ENCODE data around the gene PALD1.

The PALD1 gene

DNA sequence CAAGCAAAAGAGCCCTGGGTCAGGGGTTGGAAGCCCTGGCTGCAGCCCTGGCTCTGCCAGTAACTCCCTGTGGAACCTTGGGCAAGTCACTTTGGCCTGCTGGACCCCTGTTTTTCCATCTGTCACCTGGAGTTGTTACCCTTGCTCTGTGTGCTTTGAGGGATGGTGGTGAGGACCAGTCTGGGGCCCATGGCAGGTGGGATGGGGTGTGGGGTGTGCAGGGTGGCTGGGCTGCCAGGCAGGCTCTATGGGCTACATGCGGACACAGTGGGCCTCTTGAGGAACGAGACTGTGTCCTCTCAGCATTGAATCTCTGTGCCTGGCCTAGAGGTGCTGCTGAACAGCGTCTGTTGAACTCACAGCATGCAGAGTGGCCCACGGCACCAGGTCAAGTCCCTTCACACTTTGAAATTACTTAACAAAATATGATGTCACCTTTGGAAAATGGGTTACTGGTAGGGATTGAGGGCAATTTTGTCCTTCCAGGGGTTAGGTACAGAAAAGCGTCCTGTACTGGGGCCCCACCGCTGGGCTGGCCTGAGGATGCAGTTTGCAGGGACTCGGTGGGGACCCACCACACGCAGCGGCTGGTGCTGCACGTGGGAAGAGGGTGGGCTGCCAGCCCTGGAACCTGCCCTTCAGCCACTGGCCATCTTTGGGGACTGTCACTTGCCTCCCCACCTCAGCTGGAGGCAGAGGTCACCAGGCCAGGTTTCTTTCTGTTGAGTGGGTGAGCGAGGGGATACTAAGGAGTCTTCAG lies 78.7 kb downstream of the PALD1 start:
- DNase-seq (ENCODE audit: low spot score) = no peak

DNA sequence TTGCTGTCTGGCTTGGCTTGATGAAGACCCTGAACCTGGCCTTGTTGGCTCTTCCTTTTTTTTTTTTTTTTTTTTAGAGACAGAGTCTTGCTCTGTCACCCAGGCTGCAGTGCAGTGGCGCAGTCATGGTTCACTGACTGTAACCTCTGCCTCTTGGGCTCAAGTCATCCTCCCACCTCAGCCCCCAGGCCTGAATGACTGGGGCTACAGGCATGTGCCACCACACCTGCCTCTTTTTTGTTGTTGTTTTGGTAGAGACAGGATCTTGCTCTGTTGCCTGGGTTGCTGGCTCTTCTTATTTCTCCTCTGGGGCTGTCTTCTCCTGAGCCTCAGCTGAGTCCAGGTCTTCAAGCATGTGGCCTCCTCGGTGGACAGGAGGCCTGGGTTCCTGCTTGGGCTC lies 79.3 kb downstream of the PALD1 start:
- DNase-seq (ENCODE audit: low spot score) = no peak

DNA sequence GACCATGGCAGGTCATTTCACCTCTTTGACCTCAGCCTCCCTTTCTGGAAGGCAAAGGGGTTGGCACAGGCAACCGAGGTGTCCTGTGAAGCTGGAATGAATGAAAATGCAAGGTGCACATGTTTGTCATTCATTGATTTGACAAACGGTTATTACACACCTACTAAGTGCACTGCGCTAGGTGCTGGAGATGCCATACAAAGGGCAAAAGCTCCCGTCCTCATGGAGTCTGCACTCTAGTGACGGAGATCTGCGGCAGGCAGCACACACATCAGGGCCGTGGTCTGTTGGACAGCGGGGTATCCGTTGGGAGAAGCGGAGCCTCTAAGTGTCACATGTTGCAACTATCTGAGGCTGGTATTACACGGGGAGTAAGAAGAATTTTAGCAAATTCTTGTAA lies 79.7 kb downstream of the PALD1 start:
- no peak for DNase-seq (ENCODE audit: low spot score)

DNA sequence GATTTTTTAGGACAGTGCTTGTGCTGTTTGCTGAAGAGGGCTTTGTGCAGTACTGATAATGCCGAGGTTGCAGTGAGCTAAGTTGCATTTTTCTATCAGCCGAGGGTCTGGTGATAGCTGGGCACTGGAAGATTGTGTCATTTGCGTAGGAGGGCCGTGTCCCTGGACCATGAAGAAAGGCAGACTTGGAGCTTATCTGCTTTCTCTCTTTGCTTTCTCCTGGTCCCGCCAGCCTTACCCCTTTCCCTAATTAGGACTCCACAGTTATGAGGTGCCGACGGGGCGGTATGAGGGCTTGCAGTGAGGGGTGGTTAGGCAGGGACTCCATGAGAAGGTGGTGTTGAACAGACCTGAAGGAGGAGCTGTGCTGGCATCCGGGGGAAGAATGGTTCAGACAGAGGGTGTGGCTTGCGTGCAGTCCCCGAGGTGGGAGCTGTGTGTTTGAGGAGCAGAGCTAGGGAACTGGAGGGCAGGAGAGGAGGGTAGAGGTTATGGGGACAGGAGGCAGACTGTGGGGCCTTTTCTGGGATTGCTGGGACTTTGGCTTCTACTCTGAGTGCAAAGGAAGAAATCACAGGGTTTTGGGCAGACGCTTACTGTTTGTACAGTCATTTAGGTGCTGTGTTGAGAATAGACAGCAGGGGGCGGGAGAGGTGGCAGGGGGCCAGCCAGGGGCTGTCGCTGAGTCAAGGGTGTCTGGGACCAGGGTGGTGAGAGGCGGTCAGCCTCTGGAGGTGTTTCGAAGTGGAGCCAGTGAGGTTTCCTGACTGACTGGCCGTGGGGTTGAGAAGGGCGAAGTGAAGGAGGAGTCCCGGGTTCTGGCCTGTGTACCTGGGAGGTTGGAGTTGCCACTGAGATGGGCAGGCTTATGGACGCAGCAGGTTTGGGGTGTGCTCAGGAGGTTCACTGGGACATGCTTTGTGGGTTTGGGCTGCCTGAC lies 80.6 kb downstream of the PALD1 start:
- peak; percentile 88 for DNase-seq (ENCODE audit: low spot score)

DNA sequence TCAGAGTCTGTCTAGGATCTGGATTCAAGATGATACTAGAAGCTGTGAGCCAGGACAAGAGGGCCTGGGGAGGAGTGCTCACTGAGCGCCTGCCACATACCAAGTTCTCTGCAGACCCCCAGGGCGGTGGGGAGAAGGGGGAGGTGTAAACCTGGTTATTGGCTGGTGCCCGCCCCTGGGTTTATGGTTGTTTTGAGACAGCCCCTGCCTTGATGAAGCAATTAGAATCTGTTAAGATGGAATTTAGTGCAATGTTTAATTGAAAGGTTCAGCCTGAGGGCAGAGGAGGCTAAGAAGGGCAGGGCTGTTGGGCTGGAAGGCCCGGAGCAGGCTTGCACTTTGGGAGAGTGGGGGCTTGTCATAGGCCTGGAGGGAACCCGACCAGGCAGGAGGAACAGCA lies 81.3 kb downstream of the PALD1 start:
- no peak for DNase-seq (ENCODE audit: low spot score)

DNA sequence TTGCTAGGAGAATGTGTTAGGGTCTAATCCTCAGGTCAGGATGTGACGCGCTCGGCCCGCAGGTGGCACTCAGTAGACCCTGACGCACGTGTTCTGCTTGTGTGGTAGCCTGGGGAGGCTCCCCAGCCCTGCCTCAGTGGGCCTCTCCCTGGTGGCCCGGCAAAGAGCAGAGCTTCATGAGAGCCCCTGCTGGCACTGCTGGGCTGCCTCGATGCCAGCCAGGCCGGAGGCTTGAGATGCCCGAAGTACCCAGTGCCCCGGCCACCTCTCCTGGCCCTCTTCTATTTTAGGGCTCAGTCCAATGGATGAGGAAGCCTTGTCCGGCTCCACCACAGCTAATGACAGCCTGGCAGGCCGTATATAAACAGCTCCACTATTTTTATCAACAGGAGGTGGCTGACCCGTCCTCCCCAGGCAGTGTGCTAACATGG lies 82.0 kb downstream of the PALD1 start:
- no peak for DNase-seq (ENCODE audit: low spot score)

DNA sequence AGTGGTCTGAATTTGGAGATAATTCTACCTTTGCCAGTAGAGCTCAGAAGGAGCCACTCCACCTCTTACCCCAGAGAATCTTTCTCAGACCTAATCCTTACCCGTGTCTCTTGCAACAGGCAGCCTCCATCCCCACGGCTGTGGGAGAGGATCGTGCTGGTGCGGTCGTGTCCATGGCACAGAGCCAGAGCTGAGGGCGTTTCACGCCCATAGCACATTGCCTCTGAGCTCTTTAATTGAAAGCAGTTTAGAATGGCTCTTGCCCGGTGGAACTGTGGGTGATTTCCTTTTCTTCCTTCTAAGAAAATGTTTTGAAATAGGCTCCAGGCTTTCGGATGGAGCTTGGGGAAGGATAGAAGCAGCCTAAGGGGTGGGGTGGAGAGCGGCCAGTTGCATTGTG lies 82.5 kb downstream of the PALD1 start:
- DNase-seq (ENCODE audit: low spot score) = no peak

DNA sequence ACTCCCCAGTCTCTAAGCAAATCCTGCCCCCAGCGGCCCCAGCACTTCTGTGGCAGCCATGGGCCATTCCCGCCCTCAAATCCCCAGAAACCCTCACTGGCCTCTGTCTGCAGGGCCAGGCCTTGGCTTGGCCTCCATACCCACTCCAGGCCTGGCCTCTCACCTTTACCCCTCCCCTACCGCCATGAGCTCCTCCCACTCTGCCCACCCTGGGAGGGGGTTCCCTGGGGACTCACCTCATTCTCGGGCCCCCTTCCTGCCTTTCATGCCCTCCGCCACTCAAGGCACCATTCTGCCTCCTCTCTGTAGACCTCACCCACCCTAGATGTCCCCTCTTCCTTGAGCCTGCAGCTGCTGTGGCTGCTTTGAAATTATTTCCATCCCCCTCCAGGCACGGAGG lies 83.0 kb downstream of the PALD1 start:
- DNase-seq (ENCODE audit: low spot score) = no peak

DNA sequence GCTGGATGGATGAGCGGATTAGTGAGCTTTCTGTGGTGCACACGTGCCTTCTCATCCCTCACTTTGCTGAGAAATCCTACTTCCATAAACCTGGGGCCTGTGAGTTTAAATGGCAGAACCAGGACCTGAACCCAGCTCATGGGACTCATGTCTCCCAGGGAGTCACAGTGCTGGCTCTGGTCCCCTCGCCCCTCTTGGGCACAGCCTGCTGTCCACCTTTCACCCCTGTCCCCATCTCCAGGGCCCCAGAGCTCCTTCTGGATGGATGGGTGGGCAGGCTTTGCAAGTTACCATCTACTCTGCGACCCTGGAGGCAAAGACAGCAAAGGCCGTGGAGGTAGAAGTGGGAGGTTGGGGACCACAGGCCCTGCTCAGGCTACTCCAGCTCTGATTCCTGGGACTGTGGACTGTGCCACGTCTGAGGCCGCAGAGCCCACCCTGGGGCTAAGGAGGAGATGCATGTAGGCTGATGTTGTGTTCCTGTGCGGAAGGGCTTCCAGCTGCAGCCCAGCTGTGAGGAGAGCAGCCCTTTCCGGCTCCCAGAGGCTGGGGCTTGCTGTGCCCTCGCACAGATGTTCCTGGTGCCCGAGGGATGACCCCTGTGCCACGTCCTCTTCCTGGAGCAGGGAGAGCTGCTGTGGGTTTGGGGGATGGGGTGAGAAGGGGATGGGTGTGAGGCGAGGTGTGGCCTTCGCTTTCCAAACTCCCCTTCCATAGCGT lies 83.6 kb downstream of the PALD1 start:
- no peak for DNase-seq (ENCODE audit: low spot score)

DNA sequence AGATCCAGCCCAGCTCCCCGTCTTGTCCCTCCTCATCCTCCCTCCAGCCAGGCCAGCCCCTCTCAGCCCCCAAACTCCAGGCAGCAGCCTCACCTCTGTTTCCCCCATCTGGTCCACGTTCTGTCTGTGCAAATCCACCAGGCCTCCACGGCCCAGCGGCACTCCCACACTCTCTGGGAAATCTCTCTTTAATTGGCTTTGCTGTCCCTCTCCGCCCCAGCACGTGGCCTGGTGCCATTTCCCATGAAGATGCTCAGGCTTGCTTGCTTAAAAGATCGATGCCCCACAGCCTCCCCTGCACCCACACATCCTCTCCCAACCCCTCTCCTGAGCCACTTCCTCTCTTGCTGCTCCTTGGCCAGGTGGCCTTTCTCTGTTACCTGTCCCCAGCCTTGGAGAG lies 84.7 kb downstream of the PALD1 start:
- no peak for DNase-seq (ENCODE audit: low spot score)

DNA sequence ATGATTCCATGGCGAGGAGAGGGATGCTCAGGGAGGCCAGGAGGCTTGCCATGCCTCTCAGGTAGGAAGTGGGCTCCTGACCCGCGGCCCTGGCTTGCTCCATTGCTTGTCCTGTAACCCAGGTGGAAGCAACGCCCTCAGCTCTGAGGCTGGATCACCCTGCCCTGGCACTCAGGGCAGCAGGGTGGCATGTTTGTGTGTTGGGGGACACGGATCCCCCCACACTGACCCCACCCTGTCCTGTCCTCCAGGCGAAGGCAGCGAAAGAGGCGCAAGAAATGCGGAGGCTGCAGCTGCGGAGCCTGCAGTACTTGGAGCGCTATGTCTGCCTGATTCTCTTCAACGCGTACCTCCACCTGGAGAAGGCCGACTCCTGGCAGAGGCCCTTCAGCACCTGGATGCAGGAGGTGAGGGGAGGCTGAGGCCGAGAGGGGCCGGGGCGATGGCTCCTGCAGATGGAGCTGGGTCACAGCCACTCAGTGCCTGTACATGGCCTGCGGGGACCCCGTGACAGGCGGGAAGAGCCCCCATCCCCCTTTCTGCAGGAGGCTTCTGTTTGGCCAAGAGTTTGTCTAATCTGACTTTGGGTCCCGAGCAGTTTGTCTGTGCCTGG lies 85.7 kb downstream of the PALD1 start:
- DNase-seq (ENCODE audit: low spot score) = no peak

DNA sequence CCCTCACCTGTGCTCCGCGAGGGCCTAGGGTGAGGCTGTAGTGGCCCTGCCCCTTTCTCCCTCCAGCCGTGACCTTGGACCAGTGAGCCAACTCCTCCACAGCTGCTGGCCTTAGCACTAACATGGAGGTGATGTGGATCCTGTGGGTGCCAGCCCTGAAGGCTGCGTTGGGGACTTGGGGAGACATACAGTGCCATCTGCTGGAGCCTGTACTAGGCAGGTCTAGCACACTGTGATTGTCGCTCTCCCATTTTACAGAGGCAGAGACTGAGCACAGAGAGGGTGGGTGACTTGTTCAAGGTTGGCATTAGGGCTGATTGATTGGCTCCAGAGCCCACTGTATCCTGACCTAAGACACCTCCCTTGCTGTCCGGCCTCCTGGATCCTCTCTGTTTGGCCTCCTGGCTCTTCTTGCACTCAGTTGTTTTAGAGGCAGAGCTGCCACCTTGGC lies 86.4 kb downstream of the PALD1 start:
- no peak for DNase-seq (ENCODE audit: low spot score)

DNA sequence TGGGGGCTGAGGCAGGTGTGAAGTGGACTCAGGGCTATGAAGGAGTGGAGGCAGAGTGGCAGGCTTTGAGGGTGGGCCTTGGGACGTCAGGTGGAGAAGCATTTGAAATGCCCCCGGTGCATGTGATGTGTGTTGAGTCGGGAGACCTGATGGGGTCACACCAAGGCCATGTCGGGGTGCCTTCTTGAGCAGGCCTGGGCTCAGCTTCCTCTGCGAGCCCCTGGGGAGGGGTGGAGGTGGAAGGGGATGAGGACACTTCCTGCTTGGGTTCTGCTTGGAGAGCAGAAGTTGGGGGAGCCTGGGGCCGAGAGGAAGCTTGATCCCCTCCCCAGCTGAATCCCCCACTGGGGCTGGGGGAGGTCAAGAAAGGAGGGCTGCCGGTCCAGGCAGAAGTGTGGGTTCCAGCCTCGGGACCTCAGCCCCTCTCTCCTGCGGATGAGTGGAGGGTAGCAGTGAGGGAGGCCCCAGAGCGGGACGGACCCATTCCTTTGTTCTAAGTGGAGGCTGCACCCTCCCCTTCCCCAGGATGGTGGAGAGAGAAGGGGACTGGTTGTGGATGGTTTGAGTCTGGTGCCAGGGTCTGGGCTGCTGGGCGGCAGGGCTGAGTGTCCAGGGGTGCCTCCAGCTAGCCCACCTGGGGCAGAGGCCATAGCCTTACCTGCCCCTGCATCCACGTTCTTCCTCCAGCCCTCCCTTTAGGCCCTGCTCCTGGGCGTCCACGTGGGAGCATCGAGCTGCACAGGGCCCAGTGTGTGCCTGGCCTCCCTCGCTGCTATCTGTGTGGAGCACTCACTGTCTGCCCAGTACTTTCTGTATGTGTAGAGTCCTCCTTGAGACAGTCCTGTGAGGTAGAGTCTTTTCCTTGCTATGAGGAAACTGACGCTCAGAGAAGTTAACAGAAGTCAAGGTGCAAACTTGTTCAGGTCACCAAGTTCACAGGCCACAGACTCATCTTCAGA lies 87.3 kb downstream of the PALD1 start:
- DNase-seq (ENCODE audit: low spot score) = no peak

DNA sequence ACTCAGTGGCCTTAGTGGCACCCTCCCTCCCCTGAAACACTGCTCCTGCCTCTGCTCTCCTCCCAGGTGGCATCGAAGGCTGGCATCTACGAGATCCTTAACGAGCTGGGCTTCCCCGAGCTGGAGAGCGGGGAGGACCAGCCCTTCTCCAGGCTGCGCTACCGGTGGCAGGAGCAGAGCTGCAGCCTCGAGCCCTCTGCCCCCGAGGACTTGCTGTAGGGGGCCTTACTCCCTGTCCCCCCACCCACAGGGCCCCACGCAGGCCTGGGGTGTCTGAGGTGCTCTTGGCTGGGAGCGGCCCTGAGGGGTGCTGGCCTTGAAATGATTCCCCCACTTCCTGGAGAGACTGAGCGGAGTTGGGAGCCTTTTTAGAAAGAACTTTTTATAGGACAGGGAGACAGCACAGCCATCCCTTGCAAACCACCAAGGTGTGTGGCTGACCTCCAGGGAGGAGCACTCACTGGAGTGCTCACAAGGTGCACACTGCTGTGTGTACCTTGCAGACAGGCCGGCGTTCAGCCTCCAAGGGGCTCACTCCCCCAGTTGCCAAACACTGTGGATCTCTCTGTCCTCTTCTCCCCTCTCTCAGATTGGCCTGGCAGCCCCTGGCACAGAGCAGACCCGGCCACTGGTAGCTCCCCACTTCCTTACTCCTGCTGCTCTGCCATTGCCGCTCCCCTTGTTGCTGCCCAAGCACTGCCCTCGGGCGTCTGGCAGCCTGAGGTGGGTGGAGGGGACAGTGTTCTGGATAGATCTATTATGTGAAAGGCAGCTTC lies 88.1 kb downstream of the PALD1 start:
- DNase-seq (ENCODE audit: low spot score) = no peak

DNA sequence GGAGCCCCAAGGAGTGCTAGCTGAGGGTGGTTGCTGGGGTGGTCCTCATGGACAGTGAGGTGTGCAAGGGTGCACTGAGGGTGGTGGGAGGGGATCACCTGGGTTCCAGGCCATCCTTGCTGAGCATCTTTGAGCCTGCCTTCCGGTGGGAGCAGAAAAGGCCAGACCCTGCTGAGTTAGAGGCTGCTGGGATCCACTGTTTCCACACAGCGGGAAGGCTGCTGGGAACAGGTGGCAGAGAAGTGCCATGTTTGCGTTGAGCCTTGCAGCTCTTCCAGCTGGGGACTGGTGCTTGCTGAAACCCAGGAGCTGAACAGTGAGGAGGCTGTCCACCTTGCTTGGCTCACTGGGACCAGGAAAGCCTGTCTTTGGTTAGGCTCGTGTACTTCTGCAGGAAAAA lies 89.0 kb downstream of the PALD1 start:
- no peak for DNase-seq (ENCODE audit: low spot score)

DNA sequence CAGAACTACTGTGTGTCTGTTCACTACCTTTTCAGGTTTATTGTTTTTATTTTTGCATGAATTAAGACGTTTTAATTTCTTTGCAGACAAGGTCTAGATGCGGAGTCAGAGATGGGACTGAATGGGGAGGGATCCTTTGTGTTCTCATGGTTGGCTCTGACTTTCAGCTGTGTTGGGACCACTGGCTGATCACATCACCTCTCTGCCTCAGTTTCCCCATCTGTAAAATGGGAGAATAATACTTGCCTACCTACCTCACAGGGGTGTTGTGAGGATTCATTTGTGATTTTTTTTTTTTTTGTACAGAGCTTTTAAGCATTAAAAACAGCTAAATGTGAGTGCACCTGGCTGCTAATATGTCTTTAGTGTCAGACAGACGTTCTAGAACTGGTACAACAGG lies 89.5 kb downstream of the PALD1 start:
- DNase-seq (ENCODE audit: low spot score) = no peak

DNA sequence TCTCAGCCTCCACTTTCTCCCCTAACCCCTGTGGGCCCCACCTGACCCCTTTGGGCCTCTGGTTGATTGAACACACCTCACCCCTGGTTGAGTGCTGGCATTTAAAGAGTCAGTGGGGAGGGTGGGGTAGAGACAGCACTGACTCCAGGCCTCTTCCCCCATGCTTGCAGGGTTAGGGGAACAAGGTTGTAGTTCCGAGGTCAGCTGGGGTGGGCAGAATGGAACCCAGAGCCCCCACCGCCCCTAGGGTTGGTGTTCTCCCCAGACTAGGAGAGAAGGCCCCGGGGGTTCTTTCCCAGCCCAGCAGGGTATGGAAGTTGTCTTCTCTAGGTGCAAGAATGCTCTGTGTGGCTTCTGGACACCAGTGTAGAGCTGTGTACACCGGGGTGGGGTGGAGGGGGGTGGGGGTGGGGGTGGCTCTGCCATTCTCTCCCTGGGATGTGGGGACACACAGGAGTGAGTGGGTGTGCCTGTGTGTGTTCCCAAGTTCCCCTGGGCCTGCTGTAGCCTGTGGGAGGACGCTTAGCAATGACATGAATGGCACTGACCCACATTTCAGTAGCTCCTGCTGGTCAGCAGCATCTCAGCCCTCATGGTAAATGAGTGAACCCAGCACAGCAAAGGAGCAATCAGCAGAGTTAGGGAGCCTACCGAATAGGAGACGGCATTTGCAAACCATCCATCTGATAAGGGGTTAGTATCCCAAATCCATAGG lies 90.4 kb downstream of the PALD1 start:
- no peak for DNase-seq (ENCODE audit: low spot score)

DNA sequence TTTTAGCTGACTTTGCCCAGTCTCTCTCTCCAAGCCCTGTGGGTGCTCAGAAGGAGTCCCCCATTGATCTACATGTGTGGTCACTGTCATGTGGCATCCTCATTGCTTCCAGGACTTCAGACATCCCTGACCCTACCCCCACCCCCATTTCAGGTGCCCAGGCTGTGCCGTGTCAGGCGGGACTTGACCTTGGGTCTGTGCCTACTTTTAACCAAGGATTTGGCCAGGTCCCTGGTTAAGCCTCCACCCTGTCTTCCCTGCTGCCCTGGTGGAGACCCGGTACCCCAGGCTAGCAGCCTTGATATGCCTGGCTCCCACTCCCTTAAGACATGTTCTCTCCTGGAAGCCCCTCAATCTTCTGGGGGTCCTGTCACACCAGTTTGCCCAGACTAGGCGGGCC lies 92.7 kb downstream of the PALD1 start:
- DNase-seq (ENCODE audit: low spot score) = no peak

DNA sequence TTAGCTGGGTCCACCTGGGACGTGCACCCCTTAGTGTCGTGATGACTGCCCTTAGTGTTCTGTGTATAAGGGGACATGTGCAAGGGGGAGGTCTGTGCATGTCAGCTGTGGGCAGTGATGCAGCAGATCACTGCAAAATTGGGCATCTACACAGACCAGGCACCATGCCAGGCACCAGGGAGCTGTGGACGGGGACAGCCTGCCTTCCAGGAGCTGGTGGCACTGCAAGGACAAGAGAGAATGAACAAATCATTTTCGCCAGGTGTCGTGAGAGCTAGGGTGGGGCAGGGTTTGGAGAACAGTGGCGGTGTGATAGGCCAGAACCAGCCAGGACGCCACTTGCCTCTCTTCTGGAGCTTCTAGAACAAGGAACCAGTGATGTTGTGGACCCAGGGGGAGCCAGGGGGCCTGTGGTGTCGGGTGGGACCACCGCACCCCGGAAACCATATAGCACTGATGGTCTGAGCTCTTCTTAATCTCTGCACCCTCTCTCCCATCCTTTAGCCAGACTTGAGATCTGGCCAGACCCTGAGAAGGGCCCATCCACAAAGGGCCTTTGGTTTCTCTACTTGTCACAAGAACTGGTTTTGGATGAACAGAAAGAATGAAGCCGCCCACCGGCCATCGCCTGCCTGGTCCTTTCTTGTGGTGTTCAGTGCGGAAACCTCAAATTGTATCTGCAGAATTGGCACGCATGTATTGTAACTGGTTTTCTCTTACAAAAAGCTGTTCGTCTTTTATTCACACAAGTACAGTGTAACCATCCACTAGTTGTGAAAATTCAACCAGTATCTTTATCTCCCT lies 93.3 kb downstream of the PALD1 start:
- no peak for DNase-seq (ENCODE audit: low spot score)

All from iPS-NIHi11 (cell line).